ENCODE data around the gene DHRS13. TPM values are rescaled to one million over a fixed set of nuclear protein-coding genes. Genes with fewer than 3 reads are reported as not detected.
"Not testable (repeated sequence)": the region's sequence is repeated elsewhere in the genome, so short reads cannot be mapped to it uniquely, and the experiment has no call there.

DHRS13 gene
- total and polyA plus RNA-seq, 4 donors: 5.0 to 91.6 (median 11.0) TPM

DNA sequence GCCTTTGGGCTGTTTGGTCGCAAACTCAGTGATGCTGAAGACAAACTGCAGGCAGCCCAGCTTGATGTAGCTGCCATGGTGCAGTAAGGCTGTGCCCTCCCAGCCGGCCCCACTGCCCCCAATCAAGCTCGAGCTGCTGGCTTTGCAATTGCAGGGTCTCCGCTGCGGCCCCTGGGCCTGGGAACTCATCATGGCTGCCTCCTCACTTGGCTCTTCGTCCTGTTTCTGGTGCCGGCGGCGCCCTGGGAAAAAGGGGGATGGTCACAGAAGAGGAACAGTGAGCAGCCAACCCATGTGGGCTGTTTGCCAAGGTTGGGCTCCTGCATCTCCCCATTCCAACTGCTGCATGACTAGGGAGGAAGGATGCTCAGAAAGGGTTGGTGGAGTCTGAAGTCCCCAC is 3.4 kb upstream of the DHRS13 start:
- Histone ChIP-seq H3K36me3 (ENCODE audit: control insufficient read depth in 4 of 4, insufficient read depth in 3 of 4, low read depth in 1 of 4, low read length in 3 of 4) (peaks cover 18 to 48% (median 35%) of the 10 kb centered on the region in 4 donors), H3K27me3 (ENCODE audit: control insufficient read depth in 4 of 4, insufficient read depth in 4 of 4, low read length in 3 of 4) (no peaks in the 10 kb centered on the region), H3K4me3 (ENCODE audit: low read depth in 1 of 3, low read length in 3 of 3) (no peak overlapping the region), H3K9me3 (ENCODE audit: control insufficient read depth in 4 of 4, low read length in 3 of 4) (no peaks in the 10 kb centered on the region), H3K27ac (ENCODE audit: low read depth in 1 of 2, low read length in 2 of 2) (no peak overlapping the region), H3K4me1 (ENCODE audit: control insufficient read depth in 4 of 4, insufficient read depth in 4 of 4, low read length in 3 of 4) (peaks cover 9 to 14% (median 11%) of the 10 kb centered on the region in 4 donors), H3K9ac (ENCODE audit: low read depth in 1 of 2, low read length in 2 of 2) (no peak overlapping the region)
- TF ChIP-seq TAF1 (conservative IDR thresholded peaks at IDR 0.05): no peak
- TF ChIP-seq, protein P1, sequence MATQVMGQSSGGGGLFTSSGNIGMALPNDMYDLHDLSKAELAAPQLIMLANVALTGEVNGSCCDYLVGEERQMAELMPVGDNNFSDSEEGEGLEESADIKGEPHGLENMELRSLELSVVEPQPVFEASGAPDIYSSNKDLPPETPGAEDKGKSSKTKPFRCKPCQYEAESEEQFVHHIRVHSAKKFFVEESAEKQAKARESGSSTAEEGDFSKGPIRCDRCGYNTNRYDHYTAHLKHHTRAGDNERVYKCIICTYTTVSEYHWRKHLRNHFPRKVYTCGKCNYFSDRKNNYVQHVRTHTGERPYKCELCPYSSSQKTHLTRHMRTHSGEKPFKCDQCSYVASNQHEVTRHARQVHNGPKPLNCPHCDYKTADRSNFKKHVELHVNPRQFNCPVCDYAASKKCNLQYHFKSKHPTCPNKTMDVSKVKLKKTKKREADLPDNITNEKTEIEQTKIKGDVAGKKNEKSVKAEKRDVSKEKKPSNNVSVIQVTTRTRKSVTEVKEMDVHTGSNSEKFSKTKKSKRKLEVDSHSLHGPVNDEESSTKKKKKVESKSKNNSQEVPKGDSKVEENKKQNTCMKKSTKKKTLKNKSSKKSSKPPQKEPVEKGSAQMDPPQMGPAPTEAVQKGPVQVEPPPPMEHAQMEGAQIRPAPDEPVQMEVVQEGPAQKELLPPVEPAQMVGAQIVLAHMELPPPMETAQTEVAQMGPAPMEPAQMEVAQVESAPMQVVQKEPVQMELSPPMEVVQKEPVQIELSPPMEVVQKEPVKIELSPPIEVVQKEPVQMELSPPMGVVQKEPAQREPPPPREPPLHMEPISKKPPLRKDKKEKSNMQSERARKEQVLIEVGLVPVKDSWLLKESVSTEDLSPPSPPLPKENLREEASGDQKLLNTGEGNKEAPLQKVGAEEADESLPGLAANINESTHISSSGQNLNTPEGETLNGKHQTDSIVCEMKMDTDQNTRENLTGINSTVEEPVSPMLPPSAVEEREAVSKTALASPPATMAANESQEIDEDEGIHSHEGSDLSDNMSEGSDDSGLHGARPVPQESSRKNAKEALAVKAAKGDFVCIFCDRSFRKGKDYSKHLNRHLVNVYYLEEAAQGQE (IDR thresholded peaks at IDR 0.05): no peak
- TF ChIP-seq SP1 (IDR thresholded peaks at IDR 0.05): no peak
- TF ChIP-seq NR2F2 (IDR thresholded peaks at IDR 0.05): no peak
- no peak for TF ChIP-seq RXRA (IDR thresholded peaks at IDR 0.05)
- DNase-seq (ENCODE audit: low spot score): no peak
- 90% methylated on average over 9 of the region's 9 CpGs for WGBS

DNA sequence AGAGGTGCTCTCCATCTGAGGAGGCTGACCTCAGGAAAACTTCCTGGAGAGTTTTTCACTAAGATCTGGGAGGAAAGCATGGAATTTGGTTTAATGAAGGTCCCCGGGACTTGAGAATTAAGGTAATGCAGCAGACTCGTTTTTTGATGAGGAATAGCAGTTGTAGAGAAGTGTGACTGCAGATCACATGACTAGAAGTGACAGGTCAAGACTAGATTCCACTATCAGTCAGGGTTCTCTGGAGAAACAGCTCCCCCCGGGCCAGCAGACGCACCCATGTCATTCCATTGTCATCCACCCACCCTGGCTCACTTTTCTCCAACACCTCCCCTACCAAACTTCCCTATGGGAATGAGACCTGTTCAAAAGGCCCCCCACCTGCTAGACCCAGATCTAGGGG is 1.9 kb upstream of the DHRS13 start:
- WGBS: 58% methylated on average over 4 of the region's 4 CpGs
- Histone ChIP-seq H3K4me3 (ENCODE audit: low read depth in 1 of 3, low read length in 3 of 3) (no peak overlapping the region), H3K9me3 (ENCODE audit: control insufficient read depth in 4 of 4, low read length in 3 of 4) (no peaks in the 10 kb centered on the region), H3K27ac (ENCODE audit: low read depth in 1 of 2, low read length in 2 of 2) (no peak overlapping the region), H3K27me3 (ENCODE audit: control insufficient read depth in 4 of 4, insufficient read depth in 4 of 4, low read length in 3 of 4) (no peaks in the 10 kb centered on the region), H3K4me1 (ENCODE audit: control insufficient read depth in 4 of 4, insufficient read depth in 4 of 4, low read length in 3 of 4) (peaks cover 9 to 14% (median 11%) of the 10 kb centered on the region in 4 donors), H3K9ac (ENCODE audit: low read depth in 1 of 2, low read length in 2 of 2) (no peak overlapping the region), H3K36me3 (ENCODE audit: control insufficient read depth in 4 of 4, insufficient read depth in 3 of 4, low read depth in 1 of 4, low read length in 3 of 4) (peaks cover 12 to 33% (median 21%) of the 10 kb centered on the region in 4 donors)
- no peak for DNase-seq (ENCODE audit: low spot score)
- TF ChIP-seq RXRA (IDR thresholded peaks at IDR 0.05) (no peak), JUND (IDR thresholded peaks at IDR 0.05) (no peak)
- TF ChIP-seq, protein P1 (IDR thresholded peaks at IDR 0.05): no peak

DNA sequence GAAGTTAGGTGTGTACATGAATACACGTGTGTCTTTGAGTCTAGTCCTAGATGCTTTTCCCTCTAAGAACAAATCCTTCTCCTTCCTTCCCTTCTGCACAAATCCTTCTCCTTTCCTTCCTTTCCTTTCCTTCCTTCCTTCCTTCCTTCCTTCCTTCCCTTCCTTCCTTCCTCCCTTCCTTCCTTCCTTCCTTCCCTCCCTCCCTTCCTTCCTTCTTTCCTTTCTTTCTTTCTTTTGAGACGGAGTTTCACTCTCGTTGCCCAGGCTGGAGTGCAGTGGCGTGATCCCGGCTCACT is 615 bp upstream of the DHRS13 start:
- not testable (repeated sequence) for H3K9me3 ChIP-seq (ENCODE audit: control insufficient read depth in 4 of 4, low read length in 3 of 4); H3K4me3 ChIP-seq (ENCODE audit: low read depth in 1 of 3, low read length in 3 of 3); H3K27ac ChIP-seq (ENCODE audit: low read depth in 1 of 2, low read length in 2 of 2); H3K27me3 ChIP-seq (ENCODE audit: control insufficient read depth in 4 of 4, insufficient read depth in 4 of 4, low read length in 3 of 4); H3K9ac ChIP-seq (ENCODE audit: low read depth in 1 of 2, low read length in 2 of 2); DNase-seq (ENCODE audit: low spot score)
- WGBS: 68% methylated on average over 5 of the region's 5 CpGs
- peaks cover 11 to 24% (median 13%) of the 10 kb centered on the region in 4 donors for H3K36me3 ChIP-seq (ENCODE audit: control insufficient read depth in 4 of 4, insufficient read depth in 3 of 4, low read depth in 1 of 4, low read length in 3 of 4)
- peaks cover 9 to 15% (median 12%) of the 10 kb centered on the region in 4 donors for H3K4me1 ChIP-seq (ENCODE audit: control insufficient read depth in 4 of 4, insufficient read depth in 4 of 4, low read length in 3 of 4)
